Upper lobe of left lung (tissue), 4 donors: ENCODE measurements around the gene DNMT3A.

ENCODE experiments used
- EP300 ChIP-seq, 4 donors: sonication (generic); formaldehyde crosslinking; IDR thresholded peaks; one replicate each; pipeline ENCODE4 v1.5.1; 2017; ENCODE audit warnings: antibody characterized with exemption in 4 of 4, control low read depth in 2 of 4
- POLR2A ChIP-seq, 4 donors: fragments of 450-650 bp; IDR thresholded peaks; one replicate each; pipeline ENCODE4 v1.5.1; 2016 to 2017; ENCODE audit warnings: antibody characterized with exemption in 4 of 4, mild to moderate bottlenecking in 2 of 4
- POLR2AphosphoS5 ChIP-seq, 2 donors: sonication (generic); formaldehyde crosslinking; IDR thresholded peaks; one replicate each; pipeline ENCODE4 v1.5.1; 2017; ENCODE audit warnings: antibody characterized with exemption in 2 of 2
- TF ChIP-seq, protein P1 (sequence below), 6 experiments: fragments of 450-650 bp in 4 of 6; fragments of 200-600 bp in 2 of 6; sonication (generic) in 2 of 6; IDR thresholded peaks; one replicate each; pipeline ENCODE4 v1.5.1; 2016 to 2019; ENCODE audit warnings: antibody characterized with exemption in 6 of 6

DNA sequence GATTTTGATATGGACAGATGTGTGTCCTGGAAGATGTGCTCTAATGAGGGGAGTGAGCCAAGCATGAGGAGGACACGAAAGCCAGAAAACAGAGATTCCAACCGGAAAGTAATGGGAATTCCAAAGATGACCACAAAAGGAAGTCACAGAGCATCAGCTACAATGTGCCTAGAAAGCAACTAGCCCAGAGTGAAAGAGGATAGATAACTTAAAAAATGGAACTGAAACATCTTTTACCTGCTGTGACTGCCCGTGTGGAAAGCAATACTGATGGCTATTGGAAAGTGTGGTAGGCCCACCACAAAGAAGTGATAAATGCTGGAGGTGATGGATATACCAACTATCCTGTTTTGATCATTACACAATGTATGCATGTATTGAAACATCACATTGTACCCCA is 21.6 kb downstream of the DNMT3A start:
- TF ChIP-seq, protein P1, sequence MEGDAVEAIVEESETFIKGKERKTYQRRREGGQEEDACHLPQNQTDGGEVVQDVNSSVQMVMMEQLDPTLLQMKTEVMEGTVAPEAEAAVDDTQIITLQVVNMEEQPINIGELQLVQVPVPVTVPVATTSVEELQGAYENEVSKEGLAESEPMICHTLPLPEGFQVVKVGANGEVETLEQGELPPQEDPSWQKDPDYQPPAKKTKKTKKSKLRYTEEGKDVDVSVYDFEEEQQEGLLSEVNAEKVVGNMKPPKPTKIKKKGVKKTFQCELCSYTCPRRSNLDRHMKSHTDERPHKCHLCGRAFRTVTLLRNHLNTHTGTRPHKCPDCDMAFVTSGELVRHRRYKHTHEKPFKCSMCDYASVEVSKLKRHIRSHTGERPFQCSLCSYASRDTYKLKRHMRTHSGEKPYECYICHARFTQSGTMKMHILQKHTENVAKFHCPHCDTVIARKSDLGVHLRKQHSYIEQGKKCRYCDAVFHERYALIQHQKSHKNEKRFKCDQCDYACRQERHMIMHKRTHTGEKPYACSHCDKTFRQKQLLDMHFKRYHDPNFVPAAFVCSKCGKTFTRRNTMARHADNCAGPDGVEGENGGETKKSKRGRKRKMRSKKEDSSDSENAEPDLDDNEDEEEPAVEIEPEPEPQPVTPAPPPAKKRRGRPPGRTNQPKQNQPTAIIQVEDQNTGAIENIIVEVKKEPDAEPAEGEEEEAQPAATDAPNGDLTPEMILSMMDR (IDR thresholded peaks at IDR 0.05) = no peak
- TF ChIP-seq POLR2A (IDR thresholded peaks at IDR 0.05) = no peak
- no peak for TF ChIP-seq EP300 (IDR thresholded peaks at IDR 0.05)
- no peak for TF ChIP-seq POLR2AphosphoS5 (IDR thresholded peaks at IDR 0.05)
